SW 1271 (cell line): ENCODE measurements around the gene HDLBP.

ENCODE experiments used
- DNase-seq, 2 experiments: peaks; one replicate each; lab custom pipeline; 2025; lab: John Stamatoyannopoulos, UW

HDLBP gene

GRCh38 chr2:241228081-241228859 is 87.2 kb downstream of the HDLBP start:
- DNase-seq = no peak

- DNase-seq = no peak
Measured at GRCh38 chr2:241227594-241227993, 87.9 kb downstream of the HDLBP start.

- DNase-seq = no peak
Measured at GRCh38 chr2:241226723-241227572, 88.5 kb downstream of the HDLBP start.

GRCh38 chr2:241225983-241226382 is 89.5 kb downstream of the HDLBP start:
- no peak for DNase-seq

- DNase-seq = no peak
Measured at GRCh38 chr2:241225545-241225944, 89.9 kb downstream of the HDLBP start.

- DNase-seq = no peak
Measured at GRCh38 chr2:241224851-241225438, 90.5 kb downstream of the HDLBP start.

- peak in 1 of 2 experiments; percentile 13 for DNase-seq
Measured at GRCh38 chr2:241224018-241224850, 91.2 kb downstream of the HDLBP start.

GRCh38 chr2:241223211-241224017 is 92.1 kb downstream of the HDLBP start:
- DNase-seq = no peak

- no peak for DNase-seq
Measured at GRCh38 chr2:241219856-241220356, 95.6 kb downstream of the HDLBP start.

- DNase-seq = no peak
Measured at GRCh38 chr2:241219030-241219382, 96.5 kb downstream of the HDLBP start.

- DNase-seq = peak in 1 of 2 experiments; percentile 28
Measured at GRCh38 chr2:241218131-241219029, 97.1 kb downstream of the HDLBP start.

- peak in 1 of 2 experiments; percentile 35 for DNase-seq
Measured at GRCh38 chr2:241217320-241218031, 98.0 kb downstream of the HDLBP start.

- no peak for DNase-seq
Measured at GRCh38 chr2:241216211-241216761, 99.2 kb downstream of the HDLBP start.

- no peak for DNase-seq
Measured at GRCh38 chr2:241215421-241215820, 100.1 kb downstream of the HDLBP start.

GRCh38 chr2:241214766-241215165 is 100.7 kb downstream of the HDLBP start:
- no peak for DNase-seq

GRCh38 chr2:241214209-241214608 is 101.3 kb downstream of the HDLBP start:
- no peak for DNase-seq

GRCh38 chr2:241213567-241213966 is 101.9 kb downstream of the HDLBP start:
- DNase-seq = no peak

GRCh38 chr2:241213041-241213440 is 102.4 kb downstream of the HDLBP start:
- no peak for DNase-seq

- DNase-seq = no peak
Measured at GRCh38 chr2:241211276-241211675, 104.2 kb downstream of the HDLBP start.
